GM18511 (cell line): Measurements from ENCODE around the gene NCR2.

Source experiments
- ATAC-seq: cut with Tn5 transposase; IDR thresholded peaks from one replicate; pipeline ENCODE4 v1.9.1; 2021; ENCODE audit warnings: mild to moderate bottlenecking, moderate library complexity; ENCODE audit not compliant: unreplicated experiment

Gene NCR2

DNA sequence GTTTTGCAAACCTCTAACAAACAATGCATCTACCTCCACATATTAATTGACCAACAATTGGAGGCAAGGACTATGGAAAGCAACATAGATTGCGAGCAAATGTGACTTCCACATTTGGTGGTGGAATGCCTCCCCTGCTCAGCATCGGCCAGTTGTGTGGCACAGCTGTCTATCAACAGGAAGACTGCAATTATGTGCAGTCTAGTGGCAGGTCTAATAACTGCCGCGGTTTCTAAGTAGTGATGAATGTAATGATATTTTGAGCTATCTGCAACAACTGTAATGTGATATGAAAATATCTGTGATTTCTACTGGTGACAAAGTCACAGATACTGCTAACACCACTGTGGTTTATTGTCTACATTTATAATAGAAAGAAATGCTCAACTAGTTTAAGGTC lies 56.8 kb downstream of the NCR2 start:
- ATAC-seq, result no peak

- no peak for ATAC-seq
Observed at GRCh38 chr6:41396335-41396734, 60.9 kb downstream of the NCR2 start.

GRCh38 chr6:41399424-41399823 lies 64.0 kb downstream of the NCR2 start:
- no peak for ATAC-seq
